Prostate gland (tissue), 2 donors: ENCODE measurements around the gene PRKD1.

Experiments
- POLR2AphosphoS5 ChIP-seq: sonication (generic); formaldehyde crosslinking; IDR thresholded peaks from one replicate; pipeline ENCODE4 v1.6.1; 2017; ENCODE audit warnings: antibody characterized with exemption
- TF ChIP-seq, protein P1 (sequence below), 4 experiments: fragments of 200-600 bp in 2 of 4; fragments of 450-650 bp in 2 of 4; sonication (generic) in 2 of 4; IDR thresholded peaks; 1 replicate in 3 of 4; 2 replicates in 1 of 4; pipeline ENCODE4 v1.5.1; 2016 to 2019; ENCODE audit warnings: antibody characterized with exemption in 4 of 4, mild to moderate bottlenecking in 2 of 4, moderate library complexity in 2 of 4

DNA sequence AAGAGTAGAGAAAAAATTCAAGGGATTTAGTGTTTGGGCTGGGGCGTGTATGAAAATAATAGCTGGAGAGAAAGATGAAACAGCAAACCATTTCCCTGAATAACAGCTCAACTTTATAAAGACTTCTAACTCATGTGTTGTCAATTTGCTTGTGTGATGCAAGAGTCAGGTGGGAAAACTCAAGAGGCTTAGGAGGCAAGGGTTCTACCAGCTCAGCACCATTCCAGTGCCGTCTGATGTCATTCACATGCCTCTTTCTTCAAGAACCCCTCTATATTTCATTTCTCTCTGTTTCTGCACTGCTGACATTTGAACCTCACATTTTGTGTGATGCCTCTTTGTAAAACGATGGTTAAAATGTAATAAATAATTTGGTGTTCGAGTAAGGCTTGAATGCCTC is 192.2 kb downstream of the PRKD1 start:
- TF ChIP-seq, protein P1, sequence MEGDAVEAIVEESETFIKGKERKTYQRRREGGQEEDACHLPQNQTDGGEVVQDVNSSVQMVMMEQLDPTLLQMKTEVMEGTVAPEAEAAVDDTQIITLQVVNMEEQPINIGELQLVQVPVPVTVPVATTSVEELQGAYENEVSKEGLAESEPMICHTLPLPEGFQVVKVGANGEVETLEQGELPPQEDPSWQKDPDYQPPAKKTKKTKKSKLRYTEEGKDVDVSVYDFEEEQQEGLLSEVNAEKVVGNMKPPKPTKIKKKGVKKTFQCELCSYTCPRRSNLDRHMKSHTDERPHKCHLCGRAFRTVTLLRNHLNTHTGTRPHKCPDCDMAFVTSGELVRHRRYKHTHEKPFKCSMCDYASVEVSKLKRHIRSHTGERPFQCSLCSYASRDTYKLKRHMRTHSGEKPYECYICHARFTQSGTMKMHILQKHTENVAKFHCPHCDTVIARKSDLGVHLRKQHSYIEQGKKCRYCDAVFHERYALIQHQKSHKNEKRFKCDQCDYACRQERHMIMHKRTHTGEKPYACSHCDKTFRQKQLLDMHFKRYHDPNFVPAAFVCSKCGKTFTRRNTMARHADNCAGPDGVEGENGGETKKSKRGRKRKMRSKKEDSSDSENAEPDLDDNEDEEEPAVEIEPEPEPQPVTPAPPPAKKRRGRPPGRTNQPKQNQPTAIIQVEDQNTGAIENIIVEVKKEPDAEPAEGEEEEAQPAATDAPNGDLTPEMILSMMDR (IDR thresholded peaks at IDR 0.05) = no peak
- no peak for TF ChIP-seq POLR2AphosphoS5
